Kidney (tissue), 14 donors: ENCODE results near the gene FAM20A. TPM values are rescaled to one million over a fixed set of nuclear protein-coding genes. Genes with fewer than 3 reads are reported as not detected.
A peak's percentile ranks its signal among the peaks of the same experiment; 100 is the strongest.
"Not testable (repeated sequence)": the region's sequence is repeated elsewhere in the genome, so short reads cannot be mapped to it uniquely, and the experiment has no call there.

Experiments
- DNase-seq, 5 donors: peaks; one replicate each; pipeline ENCODE4 v3.0.0-alpha.2; 2013 to 2020
- FAIRE-seq: peaks from 2 replicates; lab custom pipeline; 2012; peaks lifted over from hg19 to GRCh38; lab: Jason Lieb, UNC
- H3K27ac ChIP-seq, 2 donors: one replicate each; pipeline ENCODE4 v1.7.0; 2013; ENCODE audit warnings: low read depth in 2 of 2, low read length in 2 of 2, inconsistent platforms in 1 of 2
- H3K27me3 ChIP-seq: one replicate; pipeline ENCODE4 v1.7.1; 2013; ENCODE audit warnings: low read length, inconsistent platforms; ENCODE audit not compliant: control insufficient read depth, insufficient read depth
- H3K36me3 ChIP-seq, 3 donors: one replicate each; pipeline versions ENCODE4 v1.7.0 to v1.7.1; 2013; ENCODE audit warnings: low read length in 3 of 3, control low read depth in 1 of 3, inconsistent platforms in 1 of 3; ENCODE audit not compliant: insufficient read depth in 3 of 3, control insufficient read depth in 2 of 3
- H3K4me1 ChIP-seq, 3 donors: one replicate each; pipeline versions ENCODE4 v1.7.0 to v1.7.1; 2013; ENCODE audit warnings: low read length in 3 of 3, inconsistent platforms in 1 of 3, low read depth in 1 of 3; ENCODE audit not compliant: control insufficient read depth in 2 of 3, insufficient read depth in 2 of 3
- H3K4me3 ChIP-seq, 3 donors: one replicate each; pipeline versions ENCODE4 v1.7.0 to v1.8.1; 2013; ENCODE audit warnings: low read length in 3 of 3, control low read depth in 1 of 3, inconsistent platforms in 1 of 3
- H3K9ac ChIP-seq, 3 donors: one replicate each; pipeline versions ENCODE4 v1.7.0 to v1.7.1; 2013; ENCODE audit warnings: low read length in 3 of 3, control low read depth in 1 of 3, inconsistent platforms in 1 of 3
- H3K9me3 ChIP-seq, 3 donors: one replicate each; pipeline versions ENCODE4 v1.7.0 to v1.7.1; 2013; ENCODE audit warnings: low read length in 3 of 3, control low read depth in 1 of 3, inconsistent platforms in 1 of 3; ENCODE audit not compliant: control insufficient read depth in 2 of 3, insufficient read depth in 1 of 3
- intact Hi-C: fragments of 100-400 bp; cut with DNase I; formaldehyde crosslinking; loops from one replicate; pipeline ENCODE4 v1.11.1; 2022
- polyA plus RNA-seq: library from polyadenylated mRNA; stranded (reverse); fragments of 350-450 nt; fragmentation: Illumina TruSeq; extraction: RNeasy Lipid Tissue Mini Kit (QIAGEN cat#74804); gene quantifications from one replicate; pipeline ENCODE4 v1.2.3, GENCODE V29; 2014; ENCODE audit warnings: low read depth, low replicate concordance; ENCODE audit not compliant: insufficient read depth
- total RNA-seq: library from RNA; stranded (reverse); fragmentation: NEBNext Ultra II Directional; extraction: Animal tissue kit (Norgen Biotek cat#: 25700); gene quantifications from one replicate; pipeline ENCODE4 v1.2.1, GENCODE V29; 2021
- TF ChIP-seq, protein P1 (sequence below): IDR thresholded peaks from 3 replicates; pipeline ENCODE4 v1.5.1; 2012; ENCODE audit warnings: mild to moderate bottlenecking, moderate library complexity, borderline replicate concordance; ENCODE audit not compliant: insufficient read depth; ENCODE audit errors: extremely low read depth
- donor health status: control.
- donor health status: control.
- donor health status: control.
- donor health status: control.
- donor health status: control.
- donor health status: DM: yes; HTN: yes; CAD: no.
- donor health status: Normal renal cell carcinoma (clear cell type).

Gene FAM20A
- total and polyA plus RNA-seq, 2 donors from 2014 or later, result 65.8 to 77.7 TPM

DNA sequence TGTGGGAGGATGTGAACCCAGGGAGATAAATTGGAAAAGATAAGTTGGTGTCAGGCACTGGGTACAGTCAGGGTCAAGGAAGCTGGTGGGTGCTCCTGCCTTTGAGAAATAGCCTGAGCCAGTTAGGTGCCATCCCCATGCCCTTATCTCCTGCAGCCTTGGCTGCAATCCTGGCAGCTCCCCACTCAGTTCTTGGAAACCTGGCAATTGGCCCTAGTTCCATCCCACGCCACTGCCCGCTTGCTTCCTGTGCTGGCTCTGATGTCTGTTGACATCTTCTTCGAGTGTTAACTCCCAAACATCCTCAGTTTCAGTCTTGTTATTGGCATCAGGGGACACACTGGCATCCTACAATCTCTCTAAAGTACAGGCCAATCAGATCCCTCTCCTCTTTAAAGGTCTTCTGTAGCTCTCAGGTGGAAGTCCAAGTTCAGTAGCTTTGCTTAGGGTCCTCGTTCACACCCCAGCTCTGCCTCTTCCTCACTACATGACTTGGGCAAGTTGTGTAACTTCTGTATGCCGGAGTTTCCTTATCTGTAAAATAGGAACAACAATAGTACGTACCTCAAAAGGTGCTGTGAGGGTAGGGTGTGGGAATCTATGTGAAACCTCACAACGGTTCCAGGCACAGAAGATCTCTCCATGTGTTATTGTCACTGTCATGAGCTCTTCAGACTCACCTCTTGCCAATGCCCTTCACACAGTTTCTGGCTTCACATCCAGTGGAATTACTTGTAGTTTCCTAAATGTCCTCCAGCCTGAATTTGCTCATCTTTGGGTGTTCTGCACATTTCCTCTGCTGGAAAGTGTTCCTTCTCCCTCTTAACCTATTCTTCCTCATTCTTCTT lies 102.5 kb downstream of the FAM20A start:
- Histone ChIP-seq H3K36me3 (no peaks in the 10 kb centered on the region), H3K4me1 (peaks cover 0 to 3% (median 0%) of the 10 kb centered on the region in 3 donors), H3K27me3 (no peaks in the 10 kb centered on the region), H3K27ac (no peak overlapping the region), H3K9me3 (no peaks in the 10 kb centered on the region), H3K4me3 (no peak overlapping the region), H3K9ac (no peak overlapping the region)
- DNase-seq, result no peak
- intact Hi-C loops, result no loop called here
- no peak for FAIRE-seq
- TF ChIP-seq, protein P1, sequence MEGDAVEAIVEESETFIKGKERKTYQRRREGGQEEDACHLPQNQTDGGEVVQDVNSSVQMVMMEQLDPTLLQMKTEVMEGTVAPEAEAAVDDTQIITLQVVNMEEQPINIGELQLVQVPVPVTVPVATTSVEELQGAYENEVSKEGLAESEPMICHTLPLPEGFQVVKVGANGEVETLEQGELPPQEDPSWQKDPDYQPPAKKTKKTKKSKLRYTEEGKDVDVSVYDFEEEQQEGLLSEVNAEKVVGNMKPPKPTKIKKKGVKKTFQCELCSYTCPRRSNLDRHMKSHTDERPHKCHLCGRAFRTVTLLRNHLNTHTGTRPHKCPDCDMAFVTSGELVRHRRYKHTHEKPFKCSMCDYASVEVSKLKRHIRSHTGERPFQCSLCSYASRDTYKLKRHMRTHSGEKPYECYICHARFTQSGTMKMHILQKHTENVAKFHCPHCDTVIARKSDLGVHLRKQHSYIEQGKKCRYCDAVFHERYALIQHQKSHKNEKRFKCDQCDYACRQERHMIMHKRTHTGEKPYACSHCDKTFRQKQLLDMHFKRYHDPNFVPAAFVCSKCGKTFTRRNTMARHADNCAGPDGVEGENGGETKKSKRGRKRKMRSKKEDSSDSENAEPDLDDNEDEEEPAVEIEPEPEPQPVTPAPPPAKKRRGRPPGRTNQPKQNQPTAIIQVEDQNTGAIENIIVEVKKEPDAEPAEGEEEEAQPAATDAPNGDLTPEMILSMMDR, result no peak

GRCh38 chr17:68497885-68498319 lies 103.3 kb downstream of the FAM20A start:
- FAIRE-seq (no peak), DNase-seq (peak in 1 of 5 donors; percentile 20)
- no peak overlapping the region for H3K9ac ChIP-seq
- no peak overlapping the region for H3K4me3 ChIP-seq
- H3K4me1 ChIP-seq, result peaks cover 0 to 3% (median 0%) of the 10 kb centered on the region in 3 donors
- no peaks in the 10 kb centered on the region for H3K27me3 ChIP-seq
- intact Hi-C loops, result no loop called here
- no peak overlapping the region for H3K27ac ChIP-seq
- no peaks in the 10 kb centered on the region for H3K9me3 ChIP-seq
- no peaks in the 10 kb centered on the region for H3K36me3 ChIP-seq
- TF ChIP-seq, protein P1, result no peak

DNA sequence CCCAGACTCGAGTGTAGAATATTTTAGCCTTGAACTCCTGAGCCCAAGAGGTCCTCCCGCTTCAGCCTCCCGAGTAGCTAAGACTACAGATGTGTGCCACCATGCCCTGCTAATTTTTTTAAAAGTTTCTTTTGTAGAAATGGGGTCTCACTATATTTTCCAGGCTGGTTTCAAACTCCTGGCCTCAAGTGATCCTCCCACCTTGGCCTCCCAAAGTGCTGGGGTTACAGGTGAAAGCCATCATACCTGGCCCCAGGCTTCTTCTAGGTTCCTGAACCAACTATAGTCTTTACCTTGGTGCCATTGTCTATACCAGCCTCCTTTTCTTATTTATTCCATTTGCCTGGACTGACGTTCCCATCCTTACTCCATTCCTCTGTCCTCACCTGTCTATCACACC lies 106.1 kb downstream of the FAM20A start:
- TF ChIP-seq, protein P1, result no peak
- no peak overlapping the region for H3K27ac ChIP-seq
- H3K9ac ChIP-seq, result no peak overlapping the region
- FAIRE-seq (no peak), DNase-seq (no peak)
- no peaks in the 10 kb centered on the region for H3K36me3 ChIP-seq
- no peaks in the 10 kb centered on the region for H3K9me3 ChIP-seq
- H3K27me3 ChIP-seq, result no peaks in the 10 kb centered on the region
- H3K4me1 ChIP-seq, result peaks cover 0 to 9% (median 3%) of the 10 kb centered on the region in 3 donors
- no peak overlapping the region for H3K4me3 ChIP-seq
- intact Hi-C loops, result no loop called here

DNA sequence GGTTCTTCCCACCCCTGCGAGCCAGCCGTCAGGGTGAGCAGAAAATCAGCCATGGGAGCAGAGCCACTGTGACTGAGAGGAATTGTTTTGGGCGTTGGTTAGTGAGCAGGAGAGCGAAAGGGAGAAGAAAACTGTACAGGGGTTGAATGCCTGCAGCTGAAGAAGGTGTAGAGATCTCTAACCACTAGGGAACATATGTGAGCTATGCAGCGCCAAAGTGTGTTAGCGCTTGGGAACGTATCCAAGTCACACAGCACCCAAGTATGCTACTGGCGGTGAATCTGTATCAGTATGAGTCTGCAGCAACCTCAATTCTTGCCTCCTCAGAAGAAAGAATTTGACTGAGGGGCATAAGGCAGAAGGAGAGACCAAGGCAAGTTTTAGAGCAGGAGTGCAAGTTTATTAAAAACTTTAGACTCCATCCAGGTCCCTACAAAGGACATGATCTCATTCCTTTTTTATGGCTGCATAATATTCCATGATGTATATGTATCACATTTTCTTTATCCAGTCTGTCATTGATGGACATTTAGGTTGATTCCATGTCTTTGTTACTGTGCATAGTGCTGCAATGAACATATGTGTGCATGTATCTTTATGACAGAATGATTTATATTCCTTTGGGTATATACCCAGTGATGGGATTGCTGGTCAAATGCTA lies 108.6 kb downstream of the FAM20A start:
- H3K27ac ChIP-seq, H3K9me3 ChIP-seq, DNase-seq, H3K27me3 ChIP-seq, FAIRE-seq, H3K9ac ChIP-seq, H3K36me3 ChIP-seq, H3K4me1 ChIP-seq, H3K4me3 ChIP-seq, intact Hi-C loops: not testable (repeated sequence)
